H1 (cell line): ENCODE results near the gene FGFBP3. TPM values are rescaled to one million over a fixed set of nuclear protein-coding genes. Genes with fewer than 3 reads are reported as not detected.

Source experiments
- CBX5 ChIP-seq: fragments of 300-800, 300-1000 bp; sonication (generic); IDR thresholded peaks from 2 replicates; pipeline ENCODE4 v1.7.1; 2016; ENCODE audit warnings: antibody characterized with exemption, low read length, low read depth
- CTBP2 ChIP-seq: IDR thresholded peaks from 2 replicates; pipeline ENCODE4 v1.7.0; 2011; ENCODE audit warnings: borderline replicate concordance, mild to moderate bottlenecking, moderate library complexity, mixed read lengths, low read length; ENCODE audit not compliant: insufficient read depth, insufficient read length
- EZH2 ChIP-seq: fragments of 200-600 bp; sonication (generic); IDR thresholded peaks from 2 replicates; pipeline ENCODE4 v1.7.1; 2012; ENCODE audit warnings: low read depth, mild to moderate bottlenecking, moderate library complexity, low read length, inconsistent platforms; ENCODE audit not compliant: severe bottlenecking
- PHF8 ChIP-seq: fragments of 200-600 bp; sonication (generic); conservative IDR thresholded peaks from 2 replicates; pipeline ENCODE4 v1.7.1; 2012; ENCODE audit warnings: low read depth, mild to moderate bottlenecking, inconsistent platforms, low read length, moderate library complexity
- RXRA ChIP-seq: IDR thresholded peaks from 2 replicates; pipeline ENCODE4 v1.6.1; 2011; ENCODE audit warnings: low read depth, mild to moderate bottlenecking, low read length, moderate library complexity; ENCODE audit not compliant: insufficient read depth
- SIN3A ChIP-seq, 2 experiments: IDR thresholded peaks in 1 of 2; conservative IDR thresholded peaks in 1 of 2; 2 replicates each; pipeline ENCODE4 v1.6.1; 2011 to 2012; ENCODE audit warnings: low read length in 2 of 2, improper control_type of control experiment in 1 of 2, low read depth in 1 of 2, mild to moderate bottlenecking in 1 of 2
- polyA plus RNA-seq, 7 experiments: library from polyadenylated mRNA; depleted of rRNA in 3 of 7; stranded (reverse) in 5 of 7; unstranded in 2 of 7; fragments of >200 nt in 5 of 7; fragments of 200-250 nt in 2 of 7; gene quantifications; 1 replicate in 5 of 7; 2 replicates in 1 of 7; 4 replicates in 1 of 7; pipeline versions ENCODE4 v1.2.1 to v1.2.3, GENCODE V29; 2011 to 2013; ENCODE audit warnings: missing spikeins in 2 of 7, mixed read lengths in 2 of 7
- total RNA-seq: library from RNA; stranded (reverse); fragmentation: NEBNext Ultra II Directional; extraction: Animal tissue kit (Norgen Biotek cat#: 25700); gene quantifications from 2 replicates; pipeline ENCODE4 v1.2.1, GENCODE V29; 2021
- TF ChIP-seq, protein P1 (sequence below): IDR thresholded peaks from 2 replicates; pipeline ENCODE4 v1.6.1; 2012; ENCODE audit warnings: inconsistent platforms

Gene FGFBP3
- total and polyA plus RNA-seq, 2 of the 8 experiments (the other 6 are each of a cell fraction or from before 2014, with no cell fraction given), result 54.6 to 115 TPM

DNA sequence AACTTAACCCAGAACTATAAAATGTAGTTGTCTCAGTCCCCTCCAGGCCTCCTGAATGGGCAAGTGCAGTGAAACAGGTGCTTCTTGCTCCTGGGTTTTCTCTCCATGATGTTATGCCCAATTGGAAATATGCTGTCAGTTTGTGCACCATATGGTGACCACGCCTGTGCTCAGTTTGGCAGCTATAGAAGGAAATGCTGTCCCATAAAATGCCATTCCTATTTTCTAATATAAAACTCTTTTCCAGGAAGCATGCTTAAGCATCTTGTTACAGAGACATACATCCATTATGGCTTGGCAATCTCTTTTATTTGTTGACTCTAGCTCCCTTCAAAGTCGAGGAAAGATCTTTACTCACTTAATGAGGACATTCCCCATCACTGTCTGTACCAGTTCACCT, 45.2 kb downstream of the FGFBP3 start (continued):
- TF ChIP-seq CBX5 (no peak), CTBP2 (no peak), EZH2 (no peak), PHF8 (no peak), SIN3A (conservative IDR thresholded peaks at IDR 0.05 in 1 of 2, IDR thresholded peaks at IDR 0.05 in 1 of 2; ENCODE audit: low read depth in 1 of 2, low read length in 2 of 2) (no peak), RXRA (no peak)
- TF ChIP-seq, protein P1, sequence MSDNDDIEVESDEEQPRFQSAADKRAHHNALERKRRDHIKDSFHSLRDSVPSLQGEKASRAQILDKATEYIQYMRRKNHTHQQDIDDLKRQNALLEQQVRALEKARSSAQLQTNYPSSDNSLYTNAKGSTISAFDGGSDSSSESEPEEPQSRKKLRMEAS, result no peak
